HepG2 (cell line): ENCODE data around the gene PGS1.

ENCODE experiments used
- CHD2 ChIP-seq: IDR thresholded peaks from 2 replicates; pipeline ENCODE4 v1.6.1; 2011; ENCODE audit warnings: low read depth, low read length, improper control_type of control experiment
- CREB1 ChIP-seq, 2 experiments: fragments of 450-650 bp in 1 of 2; IDR thresholded peaks; 2 replicates each; pipeline ENCODE4 v1.6.1; 2016 to 2017; ENCODE audit warnings: control low read depth in 1 of 2, mild to moderate bottlenecking in 1 of 2, missing compliant biosample characterization in 1 of 2, missing genetic modification characterization in 1 of 2
- CTCF ChIP-seq: sonication (generic); formaldehyde crosslinking; IDR thresholded peaks from 2 replicates; pipeline ENCODE4 v1.5.0; 2020; ENCODE audit warnings: mild to moderate bottlenecking, missing genetic modification reagents, moderate library complexity
- MAFF ChIP-seq: IDR thresholded peaks from 2 replicates; pipeline ENCODE4 v1.6.1; 2011; ENCODE audit warnings: low read depth, low read length, improper control_type of control experiment
- MXI1 ChIP-seq: IDR thresholded peaks from 3 replicates; pipeline ENCODE4 v1.6.1; 2012; ENCODE audit warnings: low read depth, low read length, inconsistent platforms, borderline replicate concordance
- SIN3A ChIP-seq: IDR thresholded peaks from 2 replicates; pipeline ENCODE4 v1.6.1; 2011; ENCODE audit warnings: low read depth, mild to moderate bottlenecking, control low read depth, low read length, borderline replicate concordance
- SP4 ChIP-seq: sonication (generic); formaldehyde crosslinking; IDR thresholded peaks from 2 replicates; pipeline ENCODE4 v1.8.1; 2023; ENCODE audit warnings: mild to moderate bottlenecking, missing genetic modification reagents
- TAF1 ChIP-seq: sonication (generic); formaldehyde crosslinking; IDR thresholded peaks from 2 replicates; pipeline ENCODE4 v1.4.0; 2020; ENCODE audit warnings: missing genetic modification reagents
- TCF7L2 ChIP-seq: IDR thresholded peaks from 2 replicates; pipeline ENCODE4 v1.6.1; 2011; ENCODE audit warnings: mild to moderate bottlenecking, low read depth, low read length, moderate library complexity
- TFDP2 ChIP-seq: sonication (generic); formaldehyde crosslinking; IDR thresholded peaks from 2 replicates; pipeline ENCODE4 v1.4.0; 2020; ENCODE audit warnings: missing genetic modification reagents
- YEATS2 ChIP-seq: sonication (generic); formaldehyde crosslinking; IDR thresholded peaks from 2 replicates; pipeline ENCODE4 v1.4.0; 2020; ENCODE audit warnings: missing genetic modification reagents, borderline replicate concordance
- ZBTB20 ChIP-seq: sonication (generic); formaldehyde crosslinking; IDR thresholded peaks from 2 replicates; pipeline ENCODE4 v1.8.1; 2023; ENCODE audit warnings: missing genetic modification reagents, low read depth, mild to moderate bottlenecking, borderline replicate concordance
- ZEB1 ChIP-seq: IDR thresholded peaks from 2 replicates; pipeline ENCODE4 v1.6.1; 2012; ENCODE audit warnings: mild to moderate bottlenecking, low read depth, inconsistent platforms; ENCODE audit not compliant: insufficient replicate concordance
- ZNF704 ChIP-seq: sonication (generic); formaldehyde crosslinking; IDR thresholded peaks from 2 replicates; pipeline ENCODE4 v1.8.1; 2023; ENCODE audit warnings: mild to moderate bottlenecking, inconsistent platforms, moderate library complexity, missing genetic modification reagents, borderline replicate concordance

- TF ChIP-seq CTCF (peak; percentile 40), MXI1 (peak; percentile 78; the same call in 1 of the 3 replicates), SIN3A (peak; percentile 98; the same call in 1 of the 2 replicates), SP4 (CRISPR knock-in tag) (0 out of 2 replicates have a peak, but pooled peaks have one; percentile 71), ZNF704 (CRISPR knock-in tag) (peak; percentile 49; the same call in 1 of the 2 replicates), CHD2 (no peak), TCF7L2 (no peak), ZEB1 (no peak), ZBTB20 (0 out of 2 replicates have a peak, but pooled peaks have one; percentile 14), MAFF (no peak), TAF1 (CRISPR knock-in tag) (peak; percentile 90), YEATS2 (peak; percentile 92), TFDP2 (CRISPR knock-in tag) (peak; percentile 94), CREB1 (IDR thresholded peaks at IDR 0.05) (peak; percentile 36), CREB1 (CRISPR knock-in tag; IDR thresholded peaks at IDR 0.05) (no peak)
Measured at GRCh38 chr17:78378225-78379130, at the start of gene PGS1.
